Glutamatergic neuron (in vitro differentiated cells): ENCODE results near the gene ABCC11. TPM values are rescaled to one million over a fixed set of nuclear protein-coding genes. Genes with fewer than 3 reads are reported as not detected.

Experiments
- DNase-seq: peaks from one replicate; pipeline ENCODE4 v3.0.0; 2022
- H3K27ac Mint-ChIP-seq: one replicate; pipeline ENCODE4 v1.8.0; 2020; ENCODE audit warnings: mild to moderate bottlenecking, mixed read lengths, inconsistent platforms; ENCODE audit not compliant: unreplicated experiment
- H3K27me3 Mint-ChIP-seq: one replicate; pipeline ENCODE4 v1.8.0; 2020; ENCODE audit warnings: mild to moderate bottlenecking, moderate library complexity, mixed read lengths, inconsistent platforms; ENCODE audit not compliant: unreplicated experiment
- H3K36me3 Mint-ChIP-seq: one replicate; pipeline ENCODE4 v1.8.0; 2020; ENCODE audit warnings: mild to moderate bottlenecking, mixed read lengths, inconsistent platforms; ENCODE audit not compliant: unreplicated experiment
- H3K4me1 Mint-ChIP-seq: one replicate; pipeline ENCODE4 v1.8.0; 2020; ENCODE audit warnings: mild to moderate bottlenecking, low read depth, mixed read lengths, inconsistent platforms; ENCODE audit not compliant: unreplicated experiment
- H3K4me3 Mint-ChIP-seq: one replicate; pipeline ENCODE4 v1.8.0; 2020; ENCODE audit warnings: mild to moderate bottlenecking, mixed read lengths, inconsistent platforms; ENCODE audit not compliant: unreplicated experiment
- H3K9me3 Mint-ChIP-seq: one replicate; pipeline ENCODE4 v1.8.0; 2020; ENCODE audit warnings: mild to moderate bottlenecking, moderate library complexity, mixed read lengths, inconsistent platforms; ENCODE audit not compliant: unreplicated experiment
- CTCF ChIP-seq: fragments of 200-600 bp; sonication (generic); IDR thresholded peaks from one replicate; pipeline ENCODE4 v1.5.0; 2021; ENCODE audit not compliant: partially characterized antibody, unreplicated experiment
- total RNA-seq: library from RNA; stranded (reverse); fragmentation: NEBNext Ultra II Directional; extraction: Animal tissue kit (Norgen Biotek cat#: 25700); gene quantifications from one replicate; pipeline ENCODE4 v1.2.1, GENCODE V29; 2021; ENCODE audit not compliant: unreplicated experiment

ABCC11 gene
- total RNA-seq, 1 donor from 2014 or later, result not detected

- Mint-ChIP-seq H3K27me3 (peaks cover 2% of the 10 kb centered on the region), H3K27ac (no peak overlapping the region), H3K4me3 (no peak overlapping the region), H3K9me3 (no peaks in the 10 kb centered on the region), H3K4me1 (peaks cover 3% of the 10 kb centered on the region), H3K36me3 (no peaks in the 10 kb centered on the region)
- no peak for DNase-seq
- TF ChIP-seq CTCF, result no peak
These were observed 31.9 kb upstream of the ABCC11 start for GRCh38 chr16:48279199-48279598.

- H3K27ac Mint-ChIP-seq, result no peak overlapping the region
- H3K27me3 Mint-ChIP-seq, result peaks cover 2% of the 10 kb centered on the region
- H3K9me3 Mint-ChIP-seq, result no peaks in the 10 kb centered on the region
- peaks cover 3% of the 10 kb centered on the region for H3K4me1 Mint-ChIP-seq
- H3K36me3 Mint-ChIP-seq, result no peaks in the 10 kb centered on the region
- no peak overlapping the region for H3K4me3 Mint-ChIP-seq
- TF ChIP-seq CTCF, result no peak
- no peak for DNase-seq
These were observed 29.8 kb upstream of the ABCC11 start for GRCh38 chr16:48277158-48277557.

GRCh38 chr16:48276102-48276501 lies 28.8 kb upstream of the ABCC11 start:
- TF ChIP-seq CTCF, result no peak
- DNase-seq, result no peak
- no peaks in the 10 kb centered on the region for H3K36me3 Mint-ChIP-seq
- peaks cover 2% of the 10 kb centered on the region for H3K27me3 Mint-ChIP-seq
- peaks cover 3% of the 10 kb centered on the region for H3K4me1 Mint-ChIP-seq
- no peak overlapping the region for H3K27ac Mint-ChIP-seq
- no peak overlapping the region for H3K4me3 Mint-ChIP-seq
- no peaks in the 10 kb centered on the region for H3K9me3 Mint-ChIP-seq

GRCh38 chr16:48274476-48274875 lies 27.1 kb upstream of the ABCC11 start:
- Mint-ChIP-seq H3K36me3 (no peaks in the 10 kb centered on the region), H3K27me3 (peaks cover 2% of the 10 kb centered on the region), H3K9me3 (no peaks in the 10 kb centered on the region), H3K4me3 (no peak overlapping the region), H3K27ac (no peak overlapping the region), H3K4me1 (peaks cover 3% of the 10 kb centered on the region)
- TF ChIP-seq CTCF, result no peak
- DNase-seq, result no peak

- H3K4me3 Mint-ChIP-seq, result no peak overlapping the region
- no peak for DNase-seq
- no peak for TF ChIP-seq CTCF
- H3K4me1 Mint-ChIP-seq, result peaks cover 3% of the 10 kb centered on the region
- no peaks in the 10 kb centered on the region for H3K36me3 Mint-ChIP-seq
- H3K27me3 Mint-ChIP-seq, result peaks cover 2% of the 10 kb centered on the region
- no peaks in the 10 kb centered on the region for H3K9me3 Mint-ChIP-seq
- no peak overlapping the region for H3K27ac Mint-ChIP-seq
These were observed 25.6 kb upstream of the ABCC11 start for GRCh38 chr16:48272837-48273421.
